Left lung (tissue), 10 donors: ENCODE results near the gene ADRA1B. TPM values are rescaled to one million over a fixed set of nuclear protein-coding genes. Genes with fewer than 3 reads are reported as not detected.
A peak's percentile ranks its signal among the peaks of the same experiment; 100 is the strongest.

Experiments
- ATAC-seq: fragments of 200-7000 bp; cut with Tn5 transposase; one replicate; pipeline ENCODE4 v1.9.1; 2020; ENCODE audit warnings: moderate library complexity
- DNase-seq, 4 donors: peaks; one replicate each; pipeline ENCODE4 v3.0.0-alpha.2; 2013 to 2020
- H3K27ac ChIP-seq, 2 donors: fragments of 200-600 bp; sonication (generic) in 1 of 2; one replicate each; pipeline versions ENCODE4 v1.5.0 to v1.8.0; 2020 to 2021
- H3K27me3 ChIP-seq, 2 donors: fragments of 200-600 bp; sonication (generic) in 1 of 2; one replicate each; pipeline versions ENCODE4 v1.5.0 to v1.8.0; 2020 to 2021
- H3K36me3 ChIP-seq, 2 donors: fragments of 200-600 bp; sonication (generic) in 1 of 2; one replicate each; pipeline versions ENCODE4 v1.5.0 to v1.8.0; 2020 to 2021
- H3K4me1 ChIP-seq, 2 donors: fragments of 200-600 bp; one replicate each; pipeline ENCODE4 v1.8.0; 2021
- H3K4me3 ChIP-seq, 2 donors: fragments of 200-600 bp; sonication (generic) in 1 of 2; one replicate each; pipeline versions ENCODE4 v1.5.0 to v1.8.0; 2020 to 2021; ENCODE audit warnings: mild to moderate bottlenecking in 1 of 2
- H3K9me3 ChIP-seq, 2 donors: fragments of 200-600 bp; sonication (generic) in 1 of 2; one replicate each; pipeline versions ENCODE4 v1.5.0 to v1.8.0; 2020 to 2021
- CTCF ChIP-seq, 2 donors: fragments of 200-600 bp; sonication (generic) in 1 of 2; IDR thresholded peaks; one replicate each; pipeline versions ENCODE4 v1.5.0 to v1.8.0; 2021; ENCODE audit warnings: antibody characterized with exemption in 2 of 2
- intact Hi-C, 2 donors: fragments of 100-400 bp; cut with DNase I; formaldehyde crosslinking; loops; one replicate each; pipeline versions ENCODE4 v1.11.2 to v1.14.2; 2022
- polyA plus RNA-seq, 6 donors: library from polyadenylated mRNA; unstranded; fragments of 120-200 nt; gene quantifications; one replicate each; pipeline ENCODE4 v1.2.1, GENCODE V29; 2013; ENCODE audit not compliant: insufficient read length in 6 of 6
- total RNA-seq, 2 donors: library from RNA; stranded (reverse); fragmentation: NEBNext Ultra II Directional; extraction: Animal tissue kit (Norgen Biotek cat#: 25700); gene quantifications; one replicate each; pipeline ENCODE4 v1.2.1, GENCODE V29; 2021
- donor health status: DM: no; HTN: yes; CAD: no.
- donor health status: DM: no; HTN: no; CAD: no.

ADRA1B gene
- total and polyA plus RNA-seq, 8 donors, result 0.51 to 2.5 (median 0.93) TPM

- no peaks in the 10 kb centered on the region for H3K9me3 ChIP-seq
- intact Hi-C loops, result no loop called here
- H3K4me1 ChIP-seq, result no peaks in the 10 kb centered on the region
- no peak for TF ChIP-seq CTCF (IDR thresholded peaks at IDR 0.05)
- no peak overlapping the region for H3K4me3 ChIP-seq
- no peaks in the 10 kb centered on the region for H3K36me3 ChIP-seq
- DNase-seq (peak in 1 of 4 donors; percentile 73), ATAC-seq (peak; percentile 89)
- no peaks in the 10 kb centered on the region for H3K27me3 ChIP-seq
- H3K27ac ChIP-seq, result no peak overlapping the region
Observed at GRCh38 chr5:159891371-159891770, 24.9 kb upstream of the ADRA1B start.

GRCh38 chr5:159893040-159893695 is 23.1 kb upstream of the ADRA1B start:
- H3K9me3 ChIP-seq, result no peaks in the 10 kb centered on the region
- DNase-seq (no peak), ATAC-seq (no peak)
- TF ChIP-seq CTCF (IDR thresholded peaks at IDR 0.05), result no peak
- H3K27me3 ChIP-seq, result no peaks in the 10 kb centered on the region
- no peaks in the 10 kb centered on the region for H3K4me1 ChIP-seq
- no peaks in the 10 kb centered on the region for H3K36me3 ChIP-seq
- intact Hi-C loops, result no loop called here
- H3K27ac ChIP-seq, result no peak overlapping the region
- H3K4me3 ChIP-seq, result no peak overlapping the region

- Histone ChIP-seq H3K36me3 (no peaks in the 10 kb centered on the region), H3K9me3 (no peaks in the 10 kb centered on the region), H3K27ac (no peak overlapping the region), H3K27me3 (no peaks in the 10 kb centered on the region), H3K4me3 (no peak overlapping the region), H3K4me1 (no peaks in the 10 kb centered on the region)
- no peak for ATAC-seq
- DNase-seq, result no peak
- no peak for TF ChIP-seq CTCF (IDR thresholded peaks at IDR 0.05)
- intact Hi-C loops, result no loop called here
Observed at GRCh38 chr5:159894149-159894720, 22.0 kb upstream of the ADRA1B start.

GRCh38 chr5:159897786-159898393 is 18.4 kb upstream of the ADRA1B start:
- Histone ChIP-seq H3K4me3 (no peak overlapping the region), H3K9me3 (no peaks in the 10 kb centered on the region), H3K4me1 (no peaks in the 10 kb centered on the region), H3K27me3 (peaks cover 0 to 4% of the 10 kb centered on the region in 2 donors), H3K27ac (no peak overlapping the region), H3K36me3 (no peaks in the 10 kb centered on the region)
- intact Hi-C loops, result no loop called here
- ATAC-seq, result no peak
- DNase-seq, result no peak
- no peak for TF ChIP-seq CTCF (IDR thresholded peaks at IDR 0.05)
